Stimulated activated CD8-positive, alpha-beta memory T cell treated with anti-CD3 and anti-CD28 coated beads, Interleukin-15, amount 100 ng/mL, for 24 hours (primary cell): Measurements from ENCODE around the gene C1QTNF6.
"Not testable (repeated sequence)": the region's sequence is repeated elsewhere in the genome, so short reads cannot be mapped to it uniquely, and the experiment has no call there.

ENCODE experiments used
- DNase-seq: peaks from one replicate; pipeline ENCODE4 v3.0.0-alpha.2; 2020; ENCODE audit warnings: low read depth

C1QTNF6 gene

DNA sequence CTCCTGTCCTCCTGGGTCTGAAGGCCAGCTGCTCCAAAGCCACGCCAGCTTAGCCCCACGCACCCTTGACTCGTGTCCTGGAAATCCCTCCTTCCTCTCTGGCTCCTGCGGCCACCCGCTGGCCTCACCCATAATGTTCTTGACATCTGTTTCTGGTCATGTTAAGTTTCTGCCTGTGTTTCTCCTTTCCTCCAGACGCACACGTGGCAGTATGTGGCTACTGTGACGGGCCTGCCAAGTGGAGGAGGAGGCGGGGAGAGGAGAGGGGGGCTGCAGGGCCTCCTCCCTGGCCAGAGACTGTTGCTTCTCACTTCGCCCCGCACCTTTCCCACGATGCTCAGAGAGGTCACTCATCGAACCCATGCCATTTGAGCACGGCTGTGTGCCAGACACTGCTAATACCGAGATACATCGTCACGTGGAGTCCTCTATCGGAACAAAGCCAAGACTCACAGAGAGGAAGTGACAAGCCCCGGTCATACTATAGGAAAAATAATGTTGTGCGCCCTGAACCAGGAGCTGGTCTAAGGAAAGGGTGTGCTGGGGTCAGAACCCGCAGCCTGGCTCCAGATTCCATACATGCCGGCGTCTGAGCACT lies 11.5 kb downstream of the C1QTNF6 start:
- no peak for DNase-seq

DNA sequence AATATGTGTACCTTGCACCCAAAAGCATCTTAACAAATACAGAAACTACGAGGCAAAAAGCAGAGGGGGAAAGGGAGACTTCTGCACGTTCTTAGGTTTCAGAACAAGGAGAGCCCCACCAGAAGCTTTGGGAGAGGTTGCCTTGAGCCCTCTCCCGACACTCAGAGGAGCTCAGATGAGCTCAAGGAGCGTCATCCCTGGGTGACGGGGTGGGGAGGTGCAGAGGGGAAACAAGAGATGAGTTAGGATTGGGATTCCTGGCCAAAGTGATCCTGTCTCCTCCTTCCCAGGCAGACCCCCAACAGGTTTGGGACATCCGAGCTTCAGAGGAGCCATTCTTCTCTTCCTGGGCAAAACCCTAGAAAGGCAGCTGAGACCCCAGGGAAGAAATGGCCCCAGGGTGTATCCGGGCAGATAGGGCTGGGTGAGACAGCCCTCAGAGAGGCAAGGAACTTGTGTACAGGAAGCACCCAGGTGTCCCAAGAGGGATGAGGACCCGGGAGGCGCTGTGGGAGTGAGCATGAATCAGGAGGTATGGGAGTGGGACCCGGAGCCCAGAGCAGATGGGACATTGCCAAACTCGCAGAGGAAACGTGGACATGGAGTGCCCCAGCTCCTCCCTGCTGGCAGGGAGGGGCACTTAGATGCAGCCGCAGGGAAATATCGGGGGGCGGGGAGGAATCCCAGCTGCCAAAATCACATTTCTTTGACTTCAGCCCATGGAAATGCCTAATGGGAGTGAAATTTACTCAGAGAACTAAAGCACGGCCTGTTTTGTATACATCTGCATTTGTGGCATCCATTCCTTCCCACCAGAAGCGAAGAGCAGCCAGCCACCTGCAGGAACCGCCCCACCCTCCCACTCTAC lies 12.4 kb downstream of the C1QTNF6 start:
- DNase-seq: no peak

DNA sequence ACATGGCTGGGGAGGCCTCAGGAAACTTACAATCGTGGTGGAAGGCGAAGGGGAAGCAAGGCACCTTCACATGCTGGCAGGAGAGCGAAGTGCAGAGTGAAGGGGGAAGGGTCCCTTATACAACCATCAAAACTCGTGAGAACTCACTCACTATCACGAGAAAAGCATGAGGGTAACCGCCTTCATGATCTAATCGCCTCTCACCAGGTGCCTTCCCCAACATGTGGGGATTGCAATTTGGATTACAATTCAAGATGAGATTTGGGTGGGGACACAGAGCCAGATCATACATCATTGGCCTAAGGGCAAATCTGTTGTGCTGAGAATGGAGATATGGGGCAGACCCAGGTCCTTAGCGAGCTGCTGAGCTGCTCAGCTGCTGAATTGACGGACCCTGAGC lies 13.1 kb downstream of the C1QTNF6 start:
- no peak for DNase-seq

DNA sequence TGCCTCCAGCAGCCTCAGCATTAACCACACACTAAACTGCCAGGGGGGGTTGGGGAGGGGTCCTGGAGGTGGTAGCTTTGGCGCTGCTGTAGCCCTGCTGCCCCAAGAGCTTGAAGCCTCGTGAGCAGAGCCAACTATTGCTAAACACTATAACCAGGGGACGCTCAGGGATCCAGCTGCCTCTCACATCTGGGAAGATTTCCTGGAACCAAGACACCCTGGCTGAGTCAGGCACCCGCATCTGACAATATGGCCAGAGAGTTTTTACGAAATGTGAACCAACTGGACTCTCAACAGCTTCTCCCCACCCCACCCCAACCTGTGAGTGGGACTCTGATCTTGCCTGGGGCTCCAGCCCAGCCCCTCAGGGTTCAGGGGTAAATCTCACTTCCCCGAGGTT lies 14.3 kb downstream of the C1QTNF6 start:
- no peak for DNase-seq

DNA sequence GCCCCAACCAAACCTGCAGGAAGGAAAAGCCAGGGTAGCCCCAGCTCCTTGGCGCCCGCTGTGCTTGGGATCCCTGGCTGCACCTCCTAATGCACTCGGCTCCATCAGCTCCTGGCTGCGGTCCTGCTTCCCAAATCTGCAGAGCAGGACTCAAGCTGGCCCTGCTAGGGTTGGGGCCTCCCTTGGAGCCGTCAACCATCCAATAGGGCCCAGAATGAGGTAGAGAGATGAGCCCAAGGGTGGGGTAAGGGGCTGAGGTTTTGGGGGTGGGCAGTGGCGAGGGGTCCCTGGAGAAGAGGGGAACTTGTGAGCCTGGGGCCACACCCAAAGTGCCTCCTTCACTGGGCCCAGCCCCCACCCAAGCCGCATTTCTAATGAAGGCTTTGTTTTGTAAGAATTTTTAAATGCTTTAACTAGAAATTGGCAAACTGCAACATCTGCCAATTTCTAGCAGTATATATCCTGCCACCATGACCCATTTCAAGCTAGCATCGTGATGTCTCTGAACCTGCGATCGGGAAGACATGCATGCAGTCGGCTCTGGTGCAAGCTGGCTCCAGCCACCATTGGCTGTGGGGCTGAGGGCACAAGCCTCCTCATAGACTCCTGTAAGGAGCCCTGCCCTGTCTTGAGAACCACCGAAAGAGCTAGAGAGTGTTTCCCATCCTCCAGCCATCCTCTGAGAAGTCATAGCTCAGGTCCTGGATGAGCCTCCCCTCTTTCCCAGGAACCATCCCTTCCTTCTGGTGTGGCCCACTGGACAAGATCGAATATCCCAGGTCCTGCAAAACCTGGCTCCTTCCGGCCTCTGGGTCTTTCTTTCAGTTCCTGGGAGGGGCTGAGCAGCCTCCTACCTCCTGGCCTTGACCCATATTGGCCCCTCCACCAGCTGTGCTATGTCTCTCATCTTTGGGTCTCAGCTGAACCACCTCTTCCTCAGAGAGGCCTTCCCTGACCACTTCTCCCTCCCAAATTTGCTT lies 15.5 kb downstream of the C1QTNF6 start:
- no peak for DNase-seq

DNA sequence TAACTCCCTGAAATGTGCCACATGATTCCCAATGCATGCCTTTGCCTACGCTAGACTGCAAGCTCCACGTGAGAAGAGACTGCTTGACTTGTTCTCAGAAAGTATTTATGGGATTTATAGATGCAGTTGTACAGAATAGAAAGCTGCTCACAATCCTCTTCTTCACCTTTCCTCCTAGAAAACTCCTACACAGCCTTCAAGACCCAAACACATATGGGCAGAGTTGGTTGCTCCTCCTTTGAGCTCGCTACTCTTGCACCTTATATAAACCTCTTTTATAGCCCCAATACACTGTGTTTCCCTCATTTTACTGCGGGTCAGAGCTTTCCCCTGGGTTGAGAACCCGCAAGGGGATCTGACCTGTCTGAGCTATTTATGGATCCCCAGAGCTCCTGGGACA lies 16.4 kb downstream of the C1QTNF6 start:
- no peak for DNase-seq

DNA sequence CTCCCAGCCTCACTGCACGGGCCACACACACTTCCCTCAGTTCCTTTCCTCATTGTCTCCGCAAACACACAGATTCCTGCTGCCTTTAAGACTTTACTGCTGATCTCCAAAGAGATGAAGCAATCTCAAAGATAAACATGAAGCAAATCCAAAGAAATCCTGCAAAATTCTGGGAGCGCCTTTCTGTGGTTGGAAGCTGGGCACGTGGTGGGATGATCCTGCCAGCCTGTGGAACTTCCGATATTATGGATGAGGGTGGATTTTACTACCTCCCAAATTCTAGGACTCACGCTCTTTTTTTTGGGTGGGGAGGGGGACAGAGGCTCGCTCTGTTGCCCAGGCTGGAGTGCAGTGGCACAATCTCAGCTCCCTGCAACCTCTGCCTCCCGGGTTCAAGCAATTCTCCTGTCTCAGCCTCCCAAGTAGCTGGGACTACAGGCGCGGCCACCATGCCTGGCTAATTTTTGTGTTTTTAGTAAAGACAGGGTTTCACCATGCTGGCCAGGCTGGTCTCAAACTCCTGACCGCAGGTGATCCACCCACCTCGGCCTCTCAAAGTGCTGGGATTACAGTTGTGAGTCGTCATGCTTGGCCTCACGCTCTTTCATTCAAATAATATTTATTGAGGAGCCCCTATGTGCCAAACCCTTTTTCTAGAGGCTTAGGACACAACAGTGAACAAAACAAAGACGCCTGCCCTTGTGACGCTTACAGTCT lies 17.2 kb downstream of the C1QTNF6 start:
- DNase-seq: not testable (repeated sequence)

DNA sequence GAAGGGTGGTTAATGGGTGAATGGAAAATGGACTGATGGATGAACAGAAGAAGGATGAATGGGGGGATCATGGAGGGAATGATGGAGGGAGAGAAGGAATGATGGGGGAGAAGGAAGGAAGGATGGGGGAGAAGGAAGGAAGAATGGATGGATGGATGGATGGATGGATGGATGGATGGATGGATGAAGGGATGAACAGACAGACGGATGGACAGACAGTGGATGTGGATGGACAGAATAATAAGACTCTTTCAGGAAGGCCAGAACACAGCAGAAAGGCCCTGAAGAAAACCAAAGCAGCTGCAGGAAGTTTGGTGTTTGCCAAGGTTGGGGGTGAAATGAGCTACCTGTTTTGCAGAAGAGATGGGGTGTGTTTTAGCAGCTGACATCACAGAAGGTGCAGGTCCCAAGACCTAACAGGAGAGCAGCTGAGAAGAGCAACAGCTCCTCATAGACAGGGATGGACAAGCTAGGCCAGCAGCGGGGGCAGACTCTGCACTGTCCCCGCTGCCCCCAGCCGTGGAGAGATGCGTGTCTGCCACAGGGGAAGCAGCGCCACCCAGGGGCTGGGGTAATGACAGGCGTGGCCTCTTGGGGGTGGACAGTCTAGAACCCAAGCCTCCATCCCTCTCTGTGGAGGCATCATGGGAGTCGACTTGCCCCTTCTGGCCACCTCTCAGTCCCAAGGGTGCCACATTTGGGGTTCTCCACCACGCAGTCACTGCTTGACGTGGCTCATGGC lies 17.9 kb downstream of the C1QTNF6 start:
- DNase-seq: no peak

DNA sequence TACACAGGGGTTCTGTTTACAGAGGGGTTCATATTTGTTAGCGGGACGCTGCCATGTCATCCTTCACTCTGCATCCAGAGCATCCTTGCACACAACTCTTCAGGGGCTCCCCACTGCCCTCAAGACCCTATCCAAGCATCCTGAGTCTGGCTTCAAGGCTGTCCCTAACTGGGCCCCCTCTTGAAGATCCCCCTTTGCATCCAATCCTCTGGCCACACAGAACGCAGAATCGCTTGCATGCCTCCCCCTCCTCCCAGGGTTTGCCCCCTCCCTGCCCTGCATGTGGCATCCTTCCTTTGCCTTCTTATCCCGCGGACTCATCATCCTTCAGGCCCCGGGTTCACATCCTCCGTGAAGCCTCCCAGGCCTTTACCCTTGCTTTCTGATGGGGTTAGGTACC lies 18.6 kb downstream of the C1QTNF6 start:
- DNase-seq: no peak

DNA sequence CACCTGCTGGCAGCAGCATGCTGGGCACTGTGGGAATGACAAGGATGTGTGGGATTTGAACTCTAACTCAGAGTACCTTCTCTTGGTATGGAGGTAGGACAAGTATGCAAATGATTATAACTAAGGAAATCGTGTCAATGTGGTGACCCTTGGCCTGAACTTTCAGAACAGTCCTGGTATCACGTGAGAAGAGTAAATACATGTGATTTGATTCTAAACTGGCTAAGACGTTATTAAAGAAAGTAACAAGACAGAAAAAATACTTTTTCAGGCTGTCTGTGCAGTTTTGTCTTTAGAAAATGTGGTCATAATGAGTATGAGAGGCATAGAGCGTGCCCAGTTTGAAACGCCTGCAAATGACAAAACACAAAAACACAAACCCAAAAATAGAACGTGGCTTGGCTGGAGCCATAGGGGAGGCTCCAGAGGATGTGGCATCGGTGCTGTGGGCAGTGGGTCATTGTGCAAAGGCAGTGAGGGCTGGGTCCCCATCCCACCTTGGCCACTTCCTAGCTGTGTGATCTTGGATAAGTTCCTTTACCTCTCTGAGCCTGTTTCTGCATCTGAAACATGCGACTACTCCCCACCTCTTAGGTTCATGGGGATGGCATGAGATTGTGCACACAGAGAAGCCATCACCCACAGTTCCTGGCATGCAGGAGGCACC lies 19.9 kb downstream of the C1QTNF6 start:
- no peak for DNase-seq

DNA sequence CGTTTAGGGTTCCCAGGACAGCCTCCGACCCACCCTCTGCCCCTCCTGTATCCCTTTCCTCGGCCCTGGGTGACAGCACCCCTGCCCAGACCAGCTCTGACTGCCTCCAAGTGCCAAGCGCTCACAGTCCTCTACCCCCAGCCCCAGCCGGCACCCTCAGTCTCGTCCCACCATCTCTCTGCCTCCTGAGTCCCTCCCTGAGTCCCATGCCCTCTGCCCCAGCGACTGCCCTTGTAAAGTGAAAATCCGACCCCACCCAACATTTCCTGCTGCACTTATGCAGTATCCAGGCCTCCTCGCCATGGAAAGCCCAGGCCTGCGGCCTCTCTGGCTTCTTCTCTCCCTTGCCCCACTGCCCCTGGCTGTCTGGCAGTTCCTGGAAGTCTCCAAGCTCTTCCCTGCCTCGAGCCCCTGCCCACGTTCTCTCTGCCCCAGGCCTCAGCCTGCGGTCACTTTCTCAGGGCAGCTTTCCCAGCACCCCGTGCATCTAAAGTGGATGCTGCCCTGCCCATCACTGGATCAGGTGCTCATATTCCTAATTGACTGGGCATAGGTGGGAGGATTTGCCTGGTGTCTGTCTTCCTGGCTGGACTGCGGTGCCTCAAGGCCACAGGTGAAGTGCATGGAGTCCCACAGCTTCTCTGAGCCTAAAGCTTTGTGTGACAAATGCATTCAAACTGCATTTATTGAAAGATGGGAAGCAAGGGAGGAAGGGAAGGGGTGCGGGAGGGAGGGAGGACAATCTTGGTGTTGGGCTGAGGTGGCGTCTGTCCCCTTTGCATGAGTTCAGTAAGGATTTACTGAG lies 20.7 kb downstream of the C1QTNF6 start:
- no peak for DNase-seq

DNA sequence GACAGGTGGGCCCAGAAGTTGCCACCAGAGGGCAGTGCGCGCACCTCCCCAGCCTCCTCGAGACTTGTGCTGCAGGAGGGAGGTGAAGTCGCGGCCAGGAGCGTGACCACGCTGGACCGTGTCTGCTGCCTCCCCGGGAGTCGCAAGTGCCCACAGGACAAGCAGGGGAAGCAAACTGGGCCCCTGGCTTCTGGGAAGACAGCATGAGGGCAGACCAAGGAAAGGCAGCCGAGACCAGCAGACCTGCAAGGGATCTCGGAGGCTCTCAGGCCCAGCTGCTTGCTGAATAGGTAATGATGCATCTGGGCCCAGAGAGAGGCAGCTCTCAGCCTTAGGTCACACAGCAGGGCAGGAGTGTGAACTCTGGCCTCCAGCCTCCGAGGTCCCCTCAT lies 21.4 kb downstream of the C1QTNF6 start:
- DNase-seq: peak; percentile 74

DNA sequence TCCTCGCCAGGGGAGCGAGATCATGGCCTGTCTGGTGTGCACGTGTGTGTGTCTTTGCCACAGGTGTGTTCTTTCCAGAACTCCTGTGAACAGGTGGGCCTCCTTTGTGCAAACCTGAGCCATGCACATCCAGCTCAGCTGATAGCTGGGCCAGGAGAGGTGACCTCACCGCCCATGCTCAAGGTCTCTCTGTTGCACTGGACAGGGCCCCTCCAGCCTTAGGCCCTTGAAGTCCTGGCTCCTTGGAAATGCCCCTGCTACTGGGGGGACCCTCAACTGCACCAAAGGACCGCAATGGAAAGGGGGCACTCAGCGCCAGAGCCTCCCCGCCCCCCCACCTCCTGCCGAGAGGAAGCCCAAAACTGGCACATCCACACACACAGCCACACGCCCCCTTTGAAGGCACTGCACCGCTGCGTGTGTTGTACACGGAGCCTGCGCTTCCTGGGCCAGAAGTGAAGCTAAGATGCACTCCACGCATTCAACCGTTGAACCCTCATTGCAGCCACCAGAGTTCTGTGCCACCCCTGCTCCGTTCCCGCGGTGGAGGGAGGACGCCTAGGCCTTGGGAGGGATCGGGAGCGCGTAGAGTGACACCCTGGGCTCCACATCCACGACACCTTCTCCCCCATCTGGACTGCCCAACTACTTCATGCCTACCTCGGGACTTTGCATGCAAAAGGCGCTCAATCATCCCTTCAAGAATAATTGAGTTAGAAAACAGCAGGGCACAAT lies 21.9 kb downstream of the C1QTNF6 start:
- no peak for DNase-seq

DNA sequence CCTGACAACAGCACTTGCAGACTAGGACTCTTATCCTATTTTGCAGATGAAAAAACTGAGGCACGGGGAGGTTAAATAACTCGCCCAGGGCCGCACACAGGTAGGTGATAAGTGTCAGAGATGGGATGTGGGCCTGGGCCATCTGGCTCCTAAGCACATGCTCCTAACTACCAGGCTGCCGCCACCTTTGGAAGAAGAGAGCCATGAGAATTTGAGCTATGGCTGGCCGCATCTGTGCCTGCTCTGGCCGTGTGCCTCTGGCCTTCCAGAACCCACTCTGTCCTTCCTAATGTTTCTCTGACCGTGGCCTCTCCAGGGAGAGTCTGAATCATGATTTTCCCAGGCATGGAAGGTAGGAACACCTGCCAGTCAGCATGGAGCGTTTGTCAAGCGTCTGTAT lies 23.0 kb downstream of the C1QTNF6 start:
- no peak for DNase-seq

DNA sequence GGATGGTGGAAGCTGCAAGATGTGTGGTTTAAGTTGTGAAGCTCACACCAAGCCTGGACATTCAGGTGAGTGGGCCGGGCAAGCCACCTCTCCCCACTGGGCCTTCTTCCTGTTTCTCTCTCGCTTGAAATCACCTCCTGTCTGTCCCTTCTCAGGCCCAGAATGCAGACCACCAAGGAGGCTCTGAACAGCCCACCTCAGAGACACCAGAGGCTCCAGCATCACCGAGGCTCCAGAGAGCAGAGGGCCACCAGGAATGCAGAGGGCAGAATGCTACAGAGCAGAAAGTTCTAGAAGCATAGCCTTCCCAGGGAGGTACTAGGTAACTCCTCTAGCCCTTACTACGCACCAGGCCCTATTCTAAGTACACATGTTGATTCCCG lies 23.6 kb downstream of the C1QTNF6 start:
- DNase-seq: no peak

DNA sequence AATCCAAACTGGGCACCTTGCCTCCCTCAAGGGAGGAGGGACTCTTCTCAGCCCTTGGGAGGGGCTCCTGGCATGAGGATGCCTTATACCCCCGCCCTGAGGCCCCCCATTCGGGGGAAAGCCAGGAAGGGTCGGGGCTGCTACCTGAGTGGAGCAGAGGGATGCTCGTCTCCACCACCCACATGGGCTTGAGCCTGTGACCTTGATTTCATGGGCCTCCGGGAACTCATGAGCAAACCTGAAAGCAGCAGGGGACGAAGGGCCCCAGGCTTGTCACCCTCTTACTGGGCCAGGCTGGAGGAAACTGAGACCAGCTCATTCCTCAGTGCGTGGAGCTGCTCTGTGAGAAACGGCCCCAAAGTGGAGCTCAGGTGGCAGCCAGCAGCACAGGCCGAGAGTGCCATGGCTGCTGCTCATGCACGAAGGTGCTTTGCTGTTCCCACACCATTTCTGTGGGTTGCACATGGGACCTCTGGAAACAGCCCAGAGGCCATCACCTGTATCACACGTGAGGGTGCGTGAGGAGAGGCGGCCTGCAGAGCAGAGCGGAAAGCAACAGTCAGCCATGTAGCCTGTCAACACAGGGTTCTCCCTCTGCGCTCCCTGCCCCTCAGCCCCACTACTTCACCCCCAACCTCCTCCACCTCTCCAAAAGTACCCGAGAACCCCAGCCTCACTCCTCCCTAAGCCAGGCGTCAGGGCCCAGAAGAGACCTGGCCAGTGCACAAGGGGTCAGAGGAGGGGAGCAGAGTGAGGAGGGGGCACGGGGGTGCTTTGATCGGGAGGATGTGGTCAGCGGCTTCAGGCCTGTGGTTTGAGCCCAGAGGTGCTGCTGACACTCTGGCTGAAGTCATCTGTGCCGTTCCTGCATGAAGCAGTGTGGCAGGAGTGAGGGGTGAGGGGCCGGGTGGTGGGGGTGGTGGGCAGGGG lies 24.2 kb downstream of the C1QTNF6 start:
- no peak for DNase-seq

DNA sequence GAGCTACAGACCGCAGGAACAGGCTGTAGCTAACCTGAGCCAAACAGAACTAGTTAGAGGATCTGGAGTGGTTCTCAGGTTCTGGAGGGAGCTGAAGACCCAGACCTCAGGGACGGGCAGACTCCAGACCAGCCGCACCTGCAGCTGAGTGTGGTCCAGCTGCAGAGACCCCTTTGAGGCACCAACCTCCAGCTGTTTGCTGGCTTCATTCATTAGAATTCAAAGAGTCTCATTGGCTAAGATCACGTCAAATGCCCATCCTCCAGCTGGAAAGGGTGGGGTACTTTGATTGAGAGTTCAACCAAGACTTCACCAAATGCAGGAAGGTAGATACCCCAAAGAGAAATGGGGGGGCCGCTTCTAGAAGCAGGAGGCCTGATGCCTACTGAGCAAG lies 25.0 kb downstream of the C1QTNF6 start:
- DNase-seq: no peak
